Peyer's patch (tissue), 4 donors: ENCODE measurements around the gene ELP4.

ENCODE experiments used
- POLR2A ChIP-seq, 2 donors: fragments of 450-650 bp; IDR thresholded peaks; one replicate each; pipeline ENCODE4 v1.5.1; 2017; ENCODE audit warnings: antibody characterized with exemption in 2 of 2, mild to moderate bottlenecking in 2 of 2, moderate library complexity in 2 of 2
- TF ChIP-seq, protein P1 (sequence below), 6 experiments: fragments of 450-650 bp in 4 of 6; fragments of 200-600 bp in 2 of 6; sonication (generic) in 1 of 6; IDR thresholded peaks; one replicate each; pipeline ENCODE4 v1.5.1; 2017 to 2019; ENCODE audit warnings: antibody characterized with exemption in 6 of 6, mild to moderate bottlenecking in 3 of 6, moderate library complexity in 1 of 6

DNA sequence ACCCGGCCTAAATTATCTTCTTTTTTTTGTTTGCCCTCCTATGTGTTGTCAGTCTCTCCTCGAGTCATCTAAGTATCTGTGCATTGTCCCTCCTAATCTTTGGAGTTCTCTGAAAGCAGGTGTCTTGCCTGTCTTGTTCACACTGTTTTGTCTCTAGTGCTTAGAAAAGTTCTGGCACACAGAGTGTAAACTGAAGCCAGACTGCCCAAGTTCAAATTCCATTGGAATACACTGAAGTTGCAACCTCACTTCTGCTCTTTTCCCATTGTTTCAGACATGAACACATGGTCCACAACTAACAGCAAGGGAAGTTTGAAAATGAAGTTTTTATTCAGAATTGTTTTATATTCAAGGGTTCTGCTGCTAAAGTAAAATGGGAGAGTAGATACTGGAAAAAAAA is 262.8 kb downstream of the ELP4 start:
- no peak for TF ChIP-seq POLR2A (IDR thresholded peaks at IDR 0.05)
- TF ChIP-seq, protein P1, sequence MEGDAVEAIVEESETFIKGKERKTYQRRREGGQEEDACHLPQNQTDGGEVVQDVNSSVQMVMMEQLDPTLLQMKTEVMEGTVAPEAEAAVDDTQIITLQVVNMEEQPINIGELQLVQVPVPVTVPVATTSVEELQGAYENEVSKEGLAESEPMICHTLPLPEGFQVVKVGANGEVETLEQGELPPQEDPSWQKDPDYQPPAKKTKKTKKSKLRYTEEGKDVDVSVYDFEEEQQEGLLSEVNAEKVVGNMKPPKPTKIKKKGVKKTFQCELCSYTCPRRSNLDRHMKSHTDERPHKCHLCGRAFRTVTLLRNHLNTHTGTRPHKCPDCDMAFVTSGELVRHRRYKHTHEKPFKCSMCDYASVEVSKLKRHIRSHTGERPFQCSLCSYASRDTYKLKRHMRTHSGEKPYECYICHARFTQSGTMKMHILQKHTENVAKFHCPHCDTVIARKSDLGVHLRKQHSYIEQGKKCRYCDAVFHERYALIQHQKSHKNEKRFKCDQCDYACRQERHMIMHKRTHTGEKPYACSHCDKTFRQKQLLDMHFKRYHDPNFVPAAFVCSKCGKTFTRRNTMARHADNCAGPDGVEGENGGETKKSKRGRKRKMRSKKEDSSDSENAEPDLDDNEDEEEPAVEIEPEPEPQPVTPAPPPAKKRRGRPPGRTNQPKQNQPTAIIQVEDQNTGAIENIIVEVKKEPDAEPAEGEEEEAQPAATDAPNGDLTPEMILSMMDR (IDR thresholded peaks at IDR 0.05): no peak
